Fibroblast of the aortic adventitia (primary cell): ENCODE measurements around the gene MAD1L1. TPM values are rescaled to one million over a fixed set of nuclear protein-coding genes. Genes with fewer than 3 reads are reported as not detected.

Source experiments
- DNase-seq: peaks from one replicate; pipeline ENCODE4 v3.0.0-alpha.2; 2010; ENCODE audit warnings: low read depth
- H3K4me3 ChIP-seq: 2 replicates; pipeline ENCODE4 v1.5.1; 2011; ENCODE audit warnings: low read depth, mild to moderate bottlenecking, control low read depth, low read length, moderate library complexity
- CTCF ChIP-seq: IDR thresholded peaks from 2 replicates; pipeline ENCODE4 v1.5.1; 2011; ENCODE audit warnings: mild to moderate bottlenecking, low read length, control low read depth, inconsistent platforms; ENCODE audit not compliant: insufficient read depth
- total RNA-seq: library from RNA; depleted of rRNA; stranded (reverse); fragments of >200 nt; gene quantifications from 2 replicates; pipeline ENCODE4 v1.2.3, GENCODE V29; 2012; ENCODE audit warnings: low replicate concordance

The MAD1L1 gene
- total RNA-seq, 1 donor: 22.9 TPM

- H3K4me3 ChIP-seq: no peak overlapping the region
- TF ChIP-seq CTCF: no peak
- DNase-seq: peak; percentile 28
These were observed 309.1 kb downstream of the MAD1L1 start for GRCh38 chr7:1923409-1924257.

DNA sequence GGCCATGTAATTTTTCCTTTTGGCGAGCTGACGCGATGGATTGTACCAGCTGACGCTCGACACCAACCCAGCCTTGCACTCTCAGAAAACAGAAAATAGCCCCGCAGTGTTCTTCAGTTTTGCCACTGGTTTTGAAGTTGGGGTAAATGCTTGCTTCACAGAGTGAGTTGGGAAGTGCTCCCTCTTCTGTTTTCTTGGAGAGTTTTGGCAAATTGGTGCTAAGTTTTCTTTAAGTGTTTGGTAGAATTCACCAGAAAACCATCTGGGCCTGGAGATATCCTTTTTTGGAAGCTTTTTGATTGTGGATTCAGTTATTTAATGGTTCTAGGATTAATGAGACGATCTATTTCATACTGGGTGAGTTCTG, 309.9 kb downstream of the MAD1L1 start:
- DNase-seq: peak; percentile 30
- H3K4me3 ChIP-seq: no peak overlapping the region
- peak; percentile 30 for TF ChIP-seq CTCF

DNA sequence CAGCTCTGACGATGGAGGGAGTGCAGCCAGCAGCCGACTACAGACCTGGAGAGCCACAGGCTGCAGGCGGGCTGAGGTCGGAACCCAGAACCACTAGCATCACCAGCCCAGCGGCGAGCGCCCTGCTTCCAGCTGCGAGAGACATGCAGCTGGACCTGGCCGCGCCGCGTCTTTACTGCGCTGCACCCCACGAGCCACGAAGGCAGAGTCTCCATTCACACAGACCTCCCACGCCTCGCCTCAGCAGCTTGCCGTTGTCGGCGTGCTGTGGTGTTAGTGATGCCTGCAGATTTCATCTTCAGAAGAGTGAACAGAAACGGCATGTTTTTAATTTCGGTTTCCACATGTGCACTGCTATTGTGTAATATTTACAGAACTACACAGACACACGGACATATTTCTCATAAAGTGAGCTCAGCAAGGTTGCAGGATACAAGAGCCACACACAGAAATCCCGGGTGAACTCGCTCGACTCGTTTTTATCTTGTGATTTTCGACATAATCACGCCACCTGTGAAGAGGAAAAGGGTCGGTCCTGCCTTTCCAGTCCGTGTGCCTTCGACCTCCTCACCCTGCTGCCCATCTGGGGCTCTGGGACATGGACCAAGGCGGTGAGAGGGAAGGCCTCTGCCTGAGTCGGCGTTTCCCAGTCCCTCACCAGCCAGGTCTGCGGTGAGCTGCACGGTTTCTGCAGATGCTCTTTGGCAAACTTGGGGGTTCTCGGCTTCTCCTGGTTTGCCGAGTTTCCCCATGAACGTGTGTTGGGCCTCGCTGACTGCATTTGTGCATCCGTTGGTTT, 310.5 kb downstream of the MAD1L1 start:
- TF ChIP-seq CTCF: no peak
- no peak overlapping the region for H3K4me3 ChIP-seq
- peak; percentile 34 for DNase-seq

GRCh38 chr7:1920881-1921280, 311.9 kb downstream of the MAD1L1 start:
- TF ChIP-seq CTCF: no peak
- DNase-seq: no peak
- H3K4me3 ChIP-seq: no peak overlapping the region

- H3K4me3 ChIP-seq: no peak overlapping the region
- no peak for TF ChIP-seq CTCF
- DNase-seq: no peak
These were observed 312.5 kb downstream of the MAD1L1 start for GRCh38 chr7:1920266-1920681.

- no peak overlapping the region for H3K4me3 ChIP-seq
- TF ChIP-seq CTCF: no peak
- DNase-seq: no peak
These were observed 313.0 kb downstream of the MAD1L1 start for GRCh38 chr7:1919539-1920265.
